ENCODE measurements around the gene DNAJC11.

DNAJC11 gene

DNA sequence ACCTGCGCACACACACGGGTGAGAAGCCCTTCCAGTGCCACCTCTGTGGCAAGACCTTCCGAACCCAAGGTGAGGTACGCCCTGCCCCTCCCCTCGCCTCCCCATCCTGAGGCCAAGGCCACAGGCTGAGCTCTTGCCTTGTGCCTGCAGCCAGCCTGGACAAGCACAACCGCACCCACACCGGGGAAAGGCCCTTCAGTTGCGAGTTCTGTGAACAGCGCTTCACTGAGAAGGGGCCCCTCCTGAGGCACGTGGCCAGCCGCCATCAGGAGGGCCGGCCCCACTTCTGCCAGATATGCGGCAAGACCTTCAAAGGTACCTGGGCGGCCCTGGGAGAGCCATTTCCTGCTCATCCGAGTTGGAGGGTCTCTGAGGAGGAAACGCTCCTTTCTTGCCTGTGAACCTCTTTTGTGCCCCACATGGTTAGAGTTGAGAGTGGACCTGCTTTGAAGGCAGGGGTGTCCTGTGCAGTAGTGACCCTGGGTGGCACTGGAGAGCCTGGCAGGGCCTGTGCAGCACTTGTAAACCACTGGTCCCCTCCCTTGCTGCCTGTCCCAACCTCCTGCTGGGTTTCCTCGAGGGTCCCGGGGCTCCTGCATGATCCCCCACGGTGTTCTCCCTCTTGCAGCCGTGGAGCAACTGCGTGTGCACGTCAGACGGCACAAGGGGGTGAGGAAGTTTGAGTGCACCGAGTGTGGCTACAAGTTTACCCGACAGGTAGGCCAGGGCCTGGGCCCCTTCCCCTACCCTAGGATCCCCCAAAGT, 113.3 kb downstream of the DNAJC11 start:
- DNase-seq (ENCODE audit: low read depth in 1 of 2, low spot score in 1 of 2) = no peak
- TF ChIP-seq REST (IDR thresholded peaks at IDR 0.05; ENCODE audit: insufficient replicate concordance, low read depth) = no peak
- peak; percentile 25; the same call in 1 of the 2 replicates for TF ChIP-seq POLR2AphosphoS5 (IDR thresholded peaks at IDR 0.05; ENCODE audit: low read depth)
- Histone ChIP-seq H3K27me3 (ENCODE audit: insufficient read depth, poor library complexity, severe bottlenecking) (no peaks in the 10 kb centered on the region), H3K4me3 (replicated peaks; ENCODE audit: insufficient read depth, low read length) (no peak overlapping the region), H3K27ac (replicated peaks) (no peak overlapping the region)

GRCh38 chr1:6587261-6588005, 114.2 kb downstream of the DNAJC11 start:
- DNase-seq (ENCODE audit: low read depth in 1 of 2, low spot score in 1 of 2) = no peak
- Histone ChIP-seq H3K27me3 (ENCODE audit: insufficient read depth, poor library complexity, severe bottlenecking) (no peaks in the 10 kb centered on the region), H3K4me3 (replicated peaks; ENCODE audit: insufficient read depth, low read length) (no peak overlapping the region), H3K27ac (replicated peaks) (no peak overlapping the region)
- TF ChIP-seq GABPA (IDR thresholded peaks at IDR 0.05; ENCODE audit: low read depth) (no peak), SPI1 (IDR thresholded peaks at IDR 0.05; ENCODE audit: borderline replicate concordance, low read depth) (no peak), REST (IDR thresholded peaks at IDR 0.05; ENCODE audit: insufficient replicate concordance, low read depth) (no peak), POLR2AphosphoS5 (IDR thresholded peaks at IDR 0.05; ENCODE audit: low read depth) (no peak)
- TF ChIP-seq, protein P1, sequence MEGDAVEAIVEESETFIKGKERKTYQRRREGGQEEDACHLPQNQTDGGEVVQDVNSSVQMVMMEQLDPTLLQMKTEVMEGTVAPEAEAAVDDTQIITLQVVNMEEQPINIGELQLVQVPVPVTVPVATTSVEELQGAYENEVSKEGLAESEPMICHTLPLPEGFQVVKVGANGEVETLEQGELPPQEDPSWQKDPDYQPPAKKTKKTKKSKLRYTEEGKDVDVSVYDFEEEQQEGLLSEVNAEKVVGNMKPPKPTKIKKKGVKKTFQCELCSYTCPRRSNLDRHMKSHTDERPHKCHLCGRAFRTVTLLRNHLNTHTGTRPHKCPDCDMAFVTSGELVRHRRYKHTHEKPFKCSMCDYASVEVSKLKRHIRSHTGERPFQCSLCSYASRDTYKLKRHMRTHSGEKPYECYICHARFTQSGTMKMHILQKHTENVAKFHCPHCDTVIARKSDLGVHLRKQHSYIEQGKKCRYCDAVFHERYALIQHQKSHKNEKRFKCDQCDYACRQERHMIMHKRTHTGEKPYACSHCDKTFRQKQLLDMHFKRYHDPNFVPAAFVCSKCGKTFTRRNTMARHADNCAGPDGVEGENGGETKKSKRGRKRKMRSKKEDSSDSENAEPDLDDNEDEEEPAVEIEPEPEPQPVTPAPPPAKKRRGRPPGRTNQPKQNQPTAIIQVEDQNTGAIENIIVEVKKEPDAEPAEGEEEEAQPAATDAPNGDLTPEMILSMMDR (IDR thresholded peaks at IDR 0.05; ENCODE audit: insufficient read depth, low read length) = no peak

DNA sequence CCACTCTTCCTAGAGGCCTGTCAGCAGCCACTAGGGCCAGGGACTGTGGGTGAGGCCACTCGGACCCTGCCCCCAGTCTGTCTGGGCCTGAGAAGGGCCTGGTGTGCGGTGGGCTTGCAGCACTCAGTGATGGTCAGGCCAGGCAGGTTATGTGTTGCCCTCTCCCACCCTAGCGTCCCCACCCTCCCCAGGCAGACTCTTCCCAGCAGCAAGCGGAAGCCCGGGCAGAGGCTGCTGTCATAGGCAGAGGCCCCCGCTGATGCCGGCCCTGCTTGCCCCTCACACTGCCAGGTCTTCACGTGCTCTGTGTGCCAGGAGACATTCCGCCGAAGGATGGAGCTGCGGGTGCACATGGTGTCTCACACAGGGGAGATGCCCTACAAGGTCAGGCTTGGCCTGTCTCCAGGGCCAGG, 115.2 kb downstream of the DNAJC11 start:
- TF ChIP-seq POLR2AphosphoS5 (IDR thresholded peaks at IDR 0.05; ENCODE audit: low read depth) = no peak; the same call in 1 of the 2 replicates
- Histone ChIP-seq H3K27ac (replicated peaks) (no peak overlapping the region), H3K27me3 (ENCODE audit: insufficient read depth, poor library complexity, severe bottlenecking) (no peaks in the 10 kb centered on the region), H3K4me3 (replicated peaks; ENCODE audit: insufficient read depth, low read length) (no peak overlapping the region)
- no peak for DNase-seq (ENCODE audit: low read depth in 1 of 2, low spot score in 1 of 2)

- DNase-seq (ENCODE audit: low read depth in 1 of 2, low spot score in 1 of 2) = no peak
- TF ChIP-seq SPI1 (IDR thresholded peaks at IDR 0.05; ENCODE audit: borderline replicate concordance, low read depth) (no peak), POLR2AphosphoS5 (IDR thresholded peaks at IDR 0.05; ENCODE audit: low read depth) (no peak), REST (IDR thresholded peaks at IDR 0.05; ENCODE audit: insufficient replicate concordance, low read depth) (no peak), GABPA (IDR thresholded peaks at IDR 0.05; ENCODE audit: low read depth) (no peak)
- TF ChIP-seq, protein P1 (IDR thresholded peaks at IDR 0.05; ENCODE audit: insufficient read depth, low read length) = no peak
- no peaks in the 10 kb centered on the region for H3K27me3 ChIP-seq (ENCODE audit: insufficient read depth, poor library complexity, severe bottlenecking)
- H3K4me3 ChIP-seq (replicated peaks; ENCODE audit: insufficient read depth, low read length) = no peak overlapping the region
- no peak overlapping the region for H3K27ac ChIP-seq (replicated peaks)
Observed at GRCh38 chr1:6585841-6586240, 115.8 kb downstream of the DNAJC11 start.

Measured in HL-60 (cell line).